GM08714 (cell line): Measurements from ENCODE around the gene SOX3.

Experiments
- H3K4me3 ChIP-seq: fragments of 200-500 bp; sonication (Bioruptor generic); 2 replicates; pipeline ENCODE4 v1.5.1; 2014; ENCODE audit warnings: mild to moderate bottlenecking, low read length, inconsistent platforms
- ZNF274 ChIP-seq: IDR thresholded peaks from 2 replicates; pipeline ENCODE4 v1.6.1; 2012; ENCODE audit warnings: mild to moderate bottlenecking, low read depth, low read length

The SOX3 gene

DNA sequence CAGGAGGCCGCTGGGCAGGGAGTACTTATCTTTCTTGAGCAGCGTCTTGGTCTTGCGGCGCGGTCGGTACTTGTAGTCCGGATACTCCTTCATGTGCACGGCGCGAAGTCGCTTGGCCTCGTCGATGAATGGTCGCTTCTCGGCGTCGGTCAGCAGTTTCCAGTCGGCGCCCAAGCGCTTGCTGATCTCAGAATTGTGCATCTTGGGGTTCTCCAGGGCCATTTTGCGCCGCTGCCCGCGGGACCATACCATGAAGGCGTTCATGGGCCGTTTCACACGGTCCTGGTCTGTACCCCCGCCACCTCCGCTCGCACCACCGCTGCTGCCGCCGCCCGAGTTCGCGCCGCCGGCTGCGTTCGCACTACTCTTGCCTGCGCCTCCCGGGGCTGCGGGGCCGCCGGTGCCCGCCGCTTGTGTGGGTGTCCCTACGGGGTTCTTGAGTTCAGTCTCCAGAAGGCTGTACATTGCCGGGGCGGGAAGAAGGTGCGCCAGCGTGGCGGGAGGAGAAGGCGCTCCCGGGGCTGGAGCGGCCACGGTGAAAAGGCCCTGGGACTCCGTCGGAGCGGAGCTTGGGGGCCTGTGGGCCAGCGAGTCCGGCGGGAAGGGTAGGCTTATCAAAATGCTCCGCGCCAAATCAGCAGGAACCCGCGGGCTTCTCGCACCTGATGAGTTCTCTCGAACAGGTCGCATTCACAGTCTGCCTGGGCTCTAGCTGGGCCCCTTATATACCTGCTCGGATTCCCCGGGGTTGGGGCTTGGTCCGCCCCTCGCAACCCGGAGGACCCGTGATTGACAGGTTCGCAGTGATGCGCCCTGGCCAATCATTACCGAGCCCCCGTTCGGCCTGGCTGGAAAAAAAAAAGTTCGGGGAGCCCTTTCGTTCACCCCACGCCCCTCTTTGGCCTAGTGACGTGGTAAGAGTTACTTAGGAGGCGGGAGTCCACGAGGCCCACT is at the start of gene SOX3:
SOX3 (minus strand) TSS at position 699 of the 954 bp plus-strand sequence; CDS start at position 690, 9 bp downstream.
- no peak within 1 kb of the TSS for H3K4me3 ChIP-seq
- TF ChIP-seq ZNF274, result no peak

DNA sequence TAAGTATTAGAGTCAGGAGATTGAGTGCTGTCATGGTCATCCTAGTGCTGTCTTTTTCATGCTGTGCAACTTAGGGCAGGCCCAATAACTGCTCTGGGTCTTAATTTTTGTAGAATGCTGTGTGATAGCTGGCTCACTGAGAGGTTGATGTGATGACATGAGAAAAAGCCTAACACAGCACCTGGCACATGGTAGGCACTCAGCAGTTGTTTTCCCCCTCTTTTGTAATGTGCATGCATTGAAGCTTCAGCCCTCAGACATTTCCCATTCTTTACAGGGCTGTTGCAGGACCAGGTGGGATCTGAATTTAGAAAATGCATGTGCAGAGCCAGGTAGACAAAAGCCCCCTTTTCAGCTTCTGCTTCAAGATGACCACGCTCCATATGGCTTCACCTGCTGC is 44.1 kb upstream of the SOX3 start:
- no peak for TF ChIP-seq ZNF274
- H3K4me3 ChIP-seq, result no peak overlapping the region

DNA sequence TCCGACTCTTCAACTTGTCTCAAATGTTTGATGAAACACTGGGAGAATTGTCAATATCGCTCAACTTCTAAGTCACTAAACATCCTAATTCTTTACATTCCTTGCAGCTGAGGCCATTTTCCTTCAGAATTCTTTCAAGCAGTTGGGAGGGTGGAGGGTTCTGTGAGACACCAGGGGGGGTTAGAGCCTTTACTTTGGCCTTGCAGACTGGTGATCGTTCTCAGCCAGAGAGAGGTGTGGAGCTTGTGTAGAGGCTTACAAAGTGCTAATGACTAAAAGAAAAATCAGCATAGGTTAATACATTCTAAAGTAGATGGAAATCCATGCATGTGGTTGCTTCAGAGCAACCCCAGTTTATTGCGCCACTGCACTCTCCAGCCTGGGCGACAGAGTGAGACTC is 21.3 kb upstream of the SOX3 start:
- TF ChIP-seq ZNF274, result no peak
- no peak overlapping the region for H3K4me3 ChIP-seq

DNA sequence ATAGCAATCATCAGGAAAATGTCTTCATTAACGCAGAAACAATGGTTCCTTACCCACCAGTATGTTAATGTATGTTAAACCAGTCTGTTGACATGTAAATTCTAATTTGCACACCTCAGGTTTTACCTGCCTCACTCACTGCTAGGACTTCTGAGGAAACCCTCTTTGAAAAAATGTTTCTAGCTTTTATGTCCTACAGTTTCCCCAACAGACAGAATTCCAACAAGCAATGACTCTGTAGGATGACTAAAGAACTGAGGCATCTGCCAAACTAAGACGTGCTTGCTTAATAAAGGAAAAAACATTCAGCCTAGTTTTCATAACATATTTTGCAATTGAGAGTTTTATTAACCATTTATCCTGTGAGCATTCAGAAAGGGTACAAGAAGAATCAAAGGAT is 20.6 kb upstream of the SOX3 start:
- TF ChIP-seq ZNF274, result no peak
- no peak overlapping the region for H3K4me3 ChIP-seq

DNA sequence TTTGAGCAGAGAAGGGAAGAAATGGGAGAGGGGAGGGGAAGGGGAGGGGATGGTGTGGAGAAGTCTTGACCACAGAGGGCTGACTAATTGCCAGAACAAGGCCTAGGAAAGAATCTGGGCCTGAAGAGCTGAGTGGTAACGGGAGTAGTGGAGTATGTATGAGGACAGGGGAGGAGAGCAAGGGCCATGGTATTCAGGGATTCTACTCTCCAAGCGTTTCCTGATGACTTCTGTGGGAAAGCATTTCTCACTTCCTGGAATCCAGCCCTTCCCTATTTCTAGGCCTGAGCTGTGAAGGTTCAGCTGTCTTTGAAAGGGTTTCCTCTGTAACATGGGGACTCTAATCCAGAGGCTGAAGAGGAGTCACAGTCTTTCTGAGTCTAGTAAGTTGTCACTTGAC is 19.7 kb upstream of the SOX3 start:
- TF ChIP-seq ZNF274, result no peak
- no peak overlapping the region for H3K4me3 ChIP-seq

DNA sequence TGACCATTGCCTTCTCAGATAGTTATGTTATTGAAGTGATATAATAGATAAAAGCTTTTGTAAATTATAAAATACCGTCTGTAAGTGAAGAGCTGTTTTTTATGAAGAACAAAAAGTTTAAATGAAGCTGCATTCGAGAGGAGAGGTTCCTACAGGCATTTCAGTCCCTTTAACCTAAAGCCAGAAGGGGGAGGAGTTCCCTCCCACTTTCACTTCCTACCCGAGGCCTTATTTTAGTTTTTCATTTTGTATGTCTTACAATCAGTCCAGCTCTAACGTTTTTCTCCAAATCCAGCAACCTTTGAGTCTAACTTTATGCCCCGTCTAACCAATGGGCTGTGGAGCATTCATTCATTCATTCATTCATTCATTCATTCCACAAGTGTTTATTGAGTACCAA is 16.5 kb upstream of the SOX3 start:
- no peak overlapping the region for H3K4me3 ChIP-seq
- no peak for TF ChIP-seq ZNF274

DNA sequence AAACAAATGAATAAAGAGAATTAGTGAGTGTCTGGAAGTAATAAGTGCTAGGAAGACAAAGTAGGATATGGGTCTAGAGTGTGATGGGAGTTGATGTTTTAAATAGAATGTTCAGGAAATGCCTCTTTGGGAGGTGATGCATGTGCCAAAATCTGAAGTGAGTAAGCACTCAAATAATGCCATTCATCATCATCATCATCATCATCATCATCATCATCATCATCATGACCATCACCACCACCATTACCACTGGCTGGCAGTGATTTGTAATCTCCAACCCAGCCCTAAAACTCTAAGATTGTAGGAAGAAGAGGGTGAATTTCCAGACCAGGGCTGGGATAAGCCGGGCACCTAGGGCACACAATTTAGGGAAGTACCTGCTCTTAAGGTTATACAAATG is 9.7 kb upstream of the SOX3 start:
- H3K4me3 ChIP-seq, result no peak overlapping the region

DNA sequence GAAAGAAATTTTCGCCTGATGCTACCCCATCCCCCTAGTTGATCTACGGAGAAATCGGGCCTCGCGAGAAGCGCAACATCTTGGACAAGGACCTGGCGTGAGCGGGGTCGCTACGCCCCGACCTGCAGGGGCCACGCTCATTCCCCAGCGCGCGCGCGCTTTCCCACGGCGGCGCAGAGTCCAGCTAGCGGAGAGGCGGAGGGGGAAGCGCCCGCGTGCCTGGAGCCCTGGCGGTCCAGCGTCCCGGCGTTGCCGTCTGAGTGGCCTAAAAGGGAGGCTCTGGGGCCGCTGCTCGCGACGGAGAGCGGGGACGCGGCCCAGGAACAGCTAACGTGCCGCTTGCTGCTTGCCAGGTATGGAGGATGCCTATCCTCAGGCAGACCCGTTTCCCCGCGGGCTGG is 6.0 kb upstream of the SOX3 start:
- H3K4me3 ChIP-seq, result no peak overlapping the region
- TF ChIP-seq ZNF274, result no peak

More for the DNA sequence above, 9.7 kb upstream of the SOX3 start:
- no peak for TF ChIP-seq ZNF274

DNA sequence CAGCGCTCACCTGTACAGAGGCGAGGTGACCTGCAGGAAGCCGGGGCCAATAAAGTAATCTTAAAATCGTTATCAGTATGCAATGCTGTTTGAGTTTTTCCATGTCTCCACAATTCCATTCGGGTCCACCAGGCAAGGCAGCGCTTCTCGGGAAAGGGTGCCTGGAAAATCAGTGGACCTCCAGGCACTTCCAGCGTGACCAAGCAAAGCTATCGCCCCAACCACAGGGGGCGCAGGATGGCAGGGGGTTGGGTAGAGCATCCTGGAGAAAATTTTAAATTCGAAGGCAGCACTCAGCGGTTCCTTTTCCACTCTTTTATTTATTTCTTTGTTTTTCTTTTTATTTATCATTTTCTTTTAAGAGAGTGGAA is 5.4 kb upstream of the SOX3 start:
- no peak for TF ChIP-seq ZNF274
- H3K4me3 ChIP-seq, result no peak overlapping the region

DNA sequence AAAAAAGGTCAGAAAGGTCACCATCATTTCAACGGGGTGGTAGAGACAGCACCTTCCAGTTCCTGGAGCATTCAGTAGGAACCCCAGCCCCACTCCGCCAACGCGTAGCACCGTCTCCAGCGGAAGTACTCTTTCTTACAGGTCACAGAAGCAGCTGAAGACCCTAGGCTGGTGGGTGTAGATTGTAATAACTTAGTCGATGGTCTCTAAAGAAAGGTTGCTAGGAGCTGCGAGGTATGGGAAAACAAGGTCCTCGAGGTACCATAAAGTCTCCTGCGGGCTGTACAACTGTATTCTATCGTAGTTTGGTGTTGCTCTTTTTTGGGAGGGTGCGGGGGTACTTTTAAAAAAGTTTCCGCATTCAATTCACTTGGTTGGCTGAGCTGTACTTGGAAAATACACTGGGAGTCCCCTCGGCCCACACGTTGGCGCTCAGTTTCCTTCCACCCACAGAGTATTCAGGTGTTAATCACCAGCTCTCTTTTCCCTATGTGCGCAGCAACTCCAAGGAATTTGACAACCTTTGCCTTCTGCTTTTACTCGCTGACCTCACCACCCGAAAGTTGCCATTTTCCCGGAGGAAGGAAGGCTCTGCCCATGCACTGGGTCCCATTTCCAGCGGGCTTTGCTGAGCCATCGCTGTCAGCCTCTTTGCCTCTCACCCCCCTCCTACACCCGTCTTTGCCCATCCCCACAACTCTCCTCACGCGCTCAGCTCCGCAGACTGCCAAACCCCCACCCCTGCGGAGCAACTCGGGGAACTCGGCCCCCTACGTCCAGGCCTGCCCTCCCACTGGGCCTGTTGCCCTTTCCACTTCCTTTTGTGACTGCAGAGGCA is 4.8 kb upstream of the SOX3 start:
- TF ChIP-seq ZNF274, result no peak
- H3K4me3 ChIP-seq, result no peak overlapping the region

DNA sequence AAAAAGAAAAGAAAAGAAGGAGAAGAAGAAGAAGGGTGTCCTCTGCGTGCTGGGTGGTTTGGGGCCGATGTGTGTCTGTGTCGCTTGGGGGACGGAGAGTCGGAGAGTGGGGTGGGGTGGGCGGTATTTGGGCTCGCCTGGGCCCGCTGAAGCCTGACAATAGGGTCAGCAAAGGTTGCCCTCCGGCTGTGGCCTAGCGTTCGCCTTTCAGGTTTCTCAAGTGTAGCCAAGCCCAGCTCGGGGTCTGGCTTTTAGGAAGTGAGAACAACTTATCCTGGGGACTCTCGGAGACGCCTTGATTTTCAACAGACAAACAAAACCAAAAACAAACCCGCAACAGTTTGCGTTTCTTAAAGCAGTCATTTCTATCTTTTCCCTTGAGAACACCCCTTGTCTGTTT is 4.1 kb upstream of the SOX3 start:
- no peak overlapping the region for H3K4me3 ChIP-seq
- TF ChIP-seq ZNF274, result no peak

DNA sequence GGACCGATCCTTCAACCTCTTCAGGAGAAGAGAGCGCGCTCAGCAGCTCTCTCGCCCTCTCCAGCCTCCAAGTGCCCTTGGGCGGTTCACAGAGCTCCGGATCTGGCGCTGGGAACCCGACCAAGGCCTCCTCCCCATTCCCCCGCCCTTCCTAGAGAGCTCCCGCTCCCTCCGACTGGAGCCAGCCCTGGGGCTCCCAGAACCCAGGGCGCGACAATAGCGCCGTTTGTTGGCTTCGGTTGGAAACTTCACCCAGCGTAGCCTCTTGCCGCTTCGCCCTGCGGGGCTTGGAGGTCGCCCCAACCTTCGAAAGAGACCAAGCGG is 3.1 kb upstream of the SOX3 start:
- no peak overlapping the region for H3K4me3 ChIP-seq
- no peak for TF ChIP-seq ZNF274

DNA sequence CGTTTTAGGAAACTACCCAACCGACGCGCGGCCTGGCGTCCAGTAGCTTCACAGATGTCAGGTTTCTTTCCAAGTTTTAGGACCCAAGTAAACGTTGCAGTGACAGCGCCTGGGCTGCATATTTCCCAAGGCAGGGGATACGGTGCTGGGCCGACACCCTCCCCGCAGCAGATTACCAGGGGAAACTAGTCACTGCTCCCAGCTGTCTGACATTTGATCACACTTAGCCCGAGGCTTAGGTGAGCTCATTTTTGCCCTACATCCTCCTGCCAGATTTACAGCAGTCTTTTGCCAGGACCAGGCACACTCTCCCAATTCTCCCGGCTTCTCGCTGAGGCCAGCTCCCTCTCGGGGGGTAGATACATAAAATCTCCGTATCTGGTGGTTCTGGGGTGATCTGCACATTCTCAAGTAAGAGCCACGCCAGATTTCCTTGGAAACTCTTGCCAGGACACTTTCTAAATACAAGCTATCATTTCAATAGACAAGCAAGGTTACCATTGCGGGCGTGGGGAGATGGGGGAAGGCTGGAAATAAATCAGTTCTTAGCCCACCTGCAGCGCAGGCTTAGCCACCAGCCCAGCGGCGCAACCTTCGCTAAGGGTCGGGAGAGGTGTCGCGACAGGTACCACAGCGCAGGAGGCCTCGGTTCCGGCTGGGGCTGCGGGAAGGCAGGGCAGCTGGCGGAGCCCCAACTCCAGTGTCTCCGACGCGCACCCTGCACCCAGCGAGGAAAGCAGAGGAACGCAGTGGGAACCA is 2.5 kb upstream of the SOX3 start:
- no peak overlapping the region for H3K4me3 ChIP-seq
- no peak for TF ChIP-seq ZNF274
